H1 (cell line): ENCODE results near the gene PIK3R1. TPM values are rescaled to one million over a fixed set of nuclear protein-coding genes. Genes with fewer than 3 reads are reported as not detected.
A peak's percentile ranks its signal among the peaks of the same experiment; 100 is the strongest.

ENCODE experiments used
- CHD7 ChIP-seq: fragments of 300-600 bp; sonication (generic); IDR thresholded peaks from 2 replicates; pipeline ENCODE4 v1.7.1; 2012; ENCODE audit warnings: low read length, moderate library complexity, mild to moderate bottlenecking, inconsistent platforms; ENCODE audit not compliant: insufficient replicate concordance
- NANOG ChIP-seq: IDR thresholded peaks from 2 replicates; pipeline ENCODE4 v1.6.1; 2011; ENCODE audit warnings: low read length, low read depth, mild to moderate bottlenecking, inconsistent platforms; ENCODE audit not compliant: insufficient read depth, poor library complexity, severe bottlenecking
- POLR2A ChIP-seq, 2 experiments: IDR thresholded peaks; 1 replicate in 1 of 2; 2 replicates in 1 of 2; pipeline ENCODE4 v1.6.1; 2011; ENCODE audit warnings: low read depth in 2 of 2, low read length in 2 of 2, mild to moderate bottlenecking in 2 of 2; ENCODE audit errors: control extremely low read depth in 1 of 2
- RBBP5 ChIP-seq: IDR thresholded peaks from 2 replicates; pipeline ENCODE4 v1.7.1; 2012; ENCODE audit warnings: low read depth, mild to moderate bottlenecking, inconsistent platforms, low read length, moderate library complexity, borderline replicate concordance
- RNF2 ChIP-seq: fragments of 200-900, 300-1000 bp; sonication (generic); IDR thresholded peaks from 2 replicates; pipeline ENCODE4 v1.7.1; 2016; ENCODE audit warnings: borderline replicate concordance, low read depth, mild to moderate bottlenecking, antibody characterized with exemption, low read length; ENCODE audit not compliant: poor library complexity, severe bottlenecking; ENCODE audit errors: missing control alignments
- SAP30 ChIP-seq: fragments of 300-600 bp; sonication (generic); IDR thresholded peaks from 2 replicates; pipeline ENCODE4 v1.7.1; 2012; ENCODE audit warnings: low read length, moderate library complexity, mild to moderate bottlenecking, inconsistent platforms; ENCODE audit not compliant: insufficient read depth, insufficient replicate concordance
- TAF1 ChIP-seq: IDR thresholded peaks from 2 replicates; pipeline ENCODE4 v1.6.1; 2011; ENCODE audit warnings: mild to moderate bottlenecking, low read depth, low read length
- TCF12 ChIP-seq: IDR thresholded peaks from 2 replicates; pipeline ENCODE4 v1.6.1; 2011; ENCODE audit warnings: low read depth, mild to moderate bottlenecking, low read length
- polyA plus RNA-seq, 7 experiments: library from polyadenylated mRNA; depleted of rRNA in 3 of 7; stranded (reverse) in 5 of 7; unstranded in 2 of 7; fragments of >200 nt in 5 of 7; fragments of 200-250 nt in 2 of 7; gene quantifications; 1 replicate in 5 of 7; 2 replicates in 1 of 7; 4 replicates in 1 of 7; pipeline versions ENCODE4 v1.2.1 to v1.2.3, GENCODE V29; 2011 to 2013; ENCODE audit warnings: missing spikeins in 2 of 7, mixed read lengths in 2 of 7
- total RNA-seq: library from RNA; stranded (reverse); fragmentation: NEBNext Ultra II Directional; extraction: Animal tissue kit (Norgen Biotek cat#: 25700); gene quantifications from 2 replicates; pipeline ENCODE4 v1.2.1, GENCODE V29; 2021

The PIK3R1 gene
- total and polyA plus RNA-seq, 2 of the 8 experiments (the other 6 are each of a cell fraction or from before 2014, with no cell fraction given): 2.3 to 13.7 TPM

- TF ChIP-seq CHD7 (no peak), RBBP5 (peak; percentile 61; the same call in 1 of the 2 replicates), SAP30 (no peak), TAF1 (0 out of 2 replicates have a peak, but pooled peaks have one; percentile 27), POLR2A (IDR thresholded peaks at IDR 0.05; ENCODE audit: control extremely low read depth in 1 of 2, low read depth in 2 of 2, low read length in 2 of 2) (peak in 1 of 2 experiments; percentile 47; a peak in 1 of 3 replicates), TCF12 (no peak), RNF2 (no peak), NANOG (peak; percentile 4)
Observed at GRCh38 chr5:68187268-68188055, 28.1 kb upstream of the PIK3R1 start (continued).
